Heart right ventricle (tissue), 16 donors: ENCODE measurements around the gene KATNIP. TPM values are rescaled to one million over a fixed set of nuclear protein-coding genes. Genes with fewer than 3 reads are reported as not detected.

Source experiments
- ATAC-seq, 8 donors: fragments of 200-7000 bp; cut with Tn5 transposase; one replicate each; pipeline ENCODE4 v1.9.1; 2020; ENCODE audit warnings: mild to moderate bottlenecking in 8 of 8, moderate library complexity in 8 of 8, moderate number of reproducible peaks in 1 of 8
- DNase-seq, 2 donors: peaks; one replicate each; pipeline ENCODE4 v3.0.0-alpha.2; 2020
- H3K27ac ChIP-seq, 10 donors: fragments of 200-600 bp; sonication (generic) in 2 of 10; one replicate each; pipeline versions ENCODE4 v1.5.0 to v1.8.0; 2020 to 2022; ENCODE audit warnings: mild to moderate bottlenecking in 3 of 10
- H3K27me3 ChIP-seq, 7 donors: fragments of 200-600 bp; one replicate each; pipeline ENCODE4 v1.8.0; 2021 to 2022; ENCODE audit warnings: mild to moderate bottlenecking in 2 of 7
- H3K36me3 ChIP-seq, 9 donors: fragments of 200-600 bp; sonication (generic) in 1 of 9; one replicate each; pipeline versions ENCODE4 v1.5.0 to v1.8.0; 2020 to 2022; ENCODE audit warnings: mild to moderate bottlenecking in 2 of 9
- H3K4me1 ChIP-seq, 9 donors: fragments of 200-600 bp; sonication (generic) in 1 of 9; one replicate each; pipeline versions ENCODE4 v1.5.0 to v1.8.0; 2020 to 2022; ENCODE audit warnings: mild to moderate bottlenecking in 4 of 9
- H3K4me3 ChIP-seq, 10 donors: fragments of 200-600 bp; sonication (generic) in 2 of 10; one replicate each; pipeline versions ENCODE4 v1.5.0 to v1.8.0; 2020 to 2022; ENCODE audit warnings: mild to moderate bottlenecking in 7 of 10, moderate library complexity in 2 of 10
- H3K9me3 ChIP-seq, 11 donors: fragments of 200-600 bp in 10 of 11; sonication (generic) in 2 of 11; one replicate each; pipeline versions ENCODE4 v1.5.0 to v1.8.0; 2013 to 2022; ENCODE audit warnings: mild to moderate bottlenecking in 2 of 11, control low read depth in 1 of 11, moderate library complexity in 1 of 11
- CTCF ChIP-seq, 9 donors: fragments of 200-600 bp; sonication (generic) in 2 of 9; IDR thresholded peaks; one replicate each; pipeline versions ENCODE4 v1.5.0 to v1.8.0; 2021 to 2022; ENCODE audit warnings: antibody characterized with exemption in 9 of 9, mild to moderate bottlenecking in 5 of 9, moderate library complexity in 1 of 9
- WGBS, 2 donors: extraction: QIAGEN DNeasy Blood & Tissue Kit; methylation state at CpG; one replicate each; pipeline ENCODE4 v1.1.7; 2013; ENCODE audit warnings: inconsistent platforms in 1 of 2; 5-methylcytosine and 5-hydroxymethylcytosine counted together
- intact Hi-C, 10 donors: fragments of 100-400 bp; cut with DNase I; formaldehyde crosslinking; loops; one replicate each; pipeline versions ENCODE4 v1.11.1 to v1.14.2; 2022
- polyA plus RNA-seq, 2 donors: library from polyadenylated mRNA; stranded (reverse); fragments of 200-250 nt; gene quantifications; one replicate each; pipeline ENCODE4 v1.2.3, GENCODE V29; 2013
- total RNA-seq, 10 donors: library from RNA; stranded (reverse); fragmentation: NEBNext Ultra II Directional in 3 of 10; extraction: Animal tissue kit (Norgen Biotek cat#: 25700) in 3 of 10; gene quantifications; one replicate each; pipeline versions ENCODE4 v1.2.1 to v1.2.4, GENCODE V29; 2021 to 2023
- donor health status: Arrhythmogenic right ventricular cardiomyopathy.
- donor health status: ischemic (EF 13 %, LVEDD 7.1; RV severe dilation, severe dysfunction).
- donor health status: healthy with polysubstance abuse.
- donor health status: DM: no; HTN: yes; CAD: no.
- donor health status: DM: no; HTN: no; CAD: no.
- donor health status: ischemic (EF 25% LVEDD 6.9; RV normal size, moderate dysfunction).
- donor health status: ischemic (EF 25% LVEDD 5.7; RV mildly dilated, moderate dysfunction).
- donor health status: healthy.
- donor health status: DM: yes; HTN: yes; CAD: no.
- donor health status: Ischemic cardiomyopathy.
- donor health status: ischemic (EF 35%, LVEDD 5.7; RV mildly dilated, moderate dysfunction).
- donor health status: nonischemic (EF 11% LVEDD 7.7; RV severe dilation, severe dysfunction).
- donor health status: DM: yes; HTN: yes; CAD: no.
- donor health status: PGD.
- donor health status: ischemic (EF 29% LVEDD 5.4; RV normal size, mild dysfunction).
- donor health status: nonischemic (EF 23%, LVEDD 6.1; RV moderate dilation, normal function).

KATNIP gene
- total and polyA plus RNA-seq, 12 donors = 5.9 to 25.0 (median 14.3) TPM

GRCh38 chr16:27518226-27518625 is 31.7 kb upstream of the KATNIP start:
- Histone ChIP-seq H3K36me3 (peaks cover 0 to 77% (median 12%) of the 10 kb centered on the region in 9 donors), H3K9me3 (no peaks in the 10 kb centered on the region), H3K27ac (peak overlapping the region in 5 of 10 donors; percentile 45 to 95 (median 91)), H3K27me3 (no peaks in the 10 kb centered on the region), H3K4me3 (no peak overlapping the region), H3K4me1 (peaks cover 8 to 73% (median 34%) of the 10 kb centered on the region in 9 donors)
- 95 to 96% methylated on average over 4 of the region's 4 CpGs for WGBS, 2 donors
- DNase-seq (no peak), ATAC-seq (no peak)
- intact Hi-C loops = no loop called here
- TF ChIP-seq CTCF (IDR thresholded peaks at IDR 0.05) = no peak

GRCh38 chr16:27520982-27521673 is 28.8 kb upstream of the KATNIP start:
- Histone ChIP-seq H3K4me1 (peaks cover 8 to 66% (median 28%) of the 10 kb centered on the region in 9 donors), H3K27ac (peak overlapping the region; percentile 72 to 95 (median 92)), H3K9me3 (peaks cover 0 to 13% (median 0%) of the 10 kb centered on the region in 11 donors), H3K36me3 (peaks cover 0 to 80% (median 34%) of the 10 kb centered on the region in 9 donors), H3K27me3 (no peaks in the 10 kb centered on the region), H3K4me3 (no peak overlapping the region)
- intact Hi-C loops = no loop called here
- ATAC-seq (peak; percentile 89 to 95 (median 93)), DNase-seq (peak; percentile 72 to 88)
- WGBS, 2 donors = 17 to 27% methylated on average over 16 of the region's 16 CpGs
- TF ChIP-seq CTCF (IDR thresholded peaks at IDR 0.05) = no peak

GRCh38 chr16:27522173-27522707 is 27.7 kb upstream of the KATNIP start:
- H3K4me1 ChIP-seq = peaks cover 8 to 61% (median 31%) of the 10 kb centered on the region in 9 donors
- intact Hi-C loops = no loop called here
- H3K27ac ChIP-seq = peak overlapping the region; percentile 72 to 95 (median 92)
- H3K4me3 ChIP-seq = no peak overlapping the region
- peaks cover 0 to 80% (median 44%) of the 10 kb centered on the region in 9 donors for H3K36me3 ChIP-seq
- TF ChIP-seq CTCF (IDR thresholded peaks at IDR 0.05) = no peak
- ATAC-seq (peak; percentile 41 to 78 (median 62)), DNase-seq (peak in 1 of 2 donors; percentile 55)
- WGBS, 2 donors = 44 to 62% methylated on average over 6 of the region's 6 CpGs
- H3K27me3 ChIP-seq = no peaks in the 10 kb centered on the region
- H3K9me3 ChIP-seq = peaks cover 0 to 13% (median 0%) of the 10 kb centered on the region in 11 donors

- Histone ChIP-seq H3K9me3 (peaks cover 0 to 13% (median 0%) of the 10 kb centered on the region in 11 donors), H3K27ac (peak overlapping the region in 7 of 10 donors; percentile 23 to 95 (median 53)), H3K4me1 (peaks cover 0 to 75% (median 25%) of the 10 kb centered on the region in 9 donors), H3K4me3 (no peak overlapping the region), H3K27me3 (no peaks in the 10 kb centered on the region), H3K36me3 (peaks cover 0 to 90% (median 57%) of the 10 kb centered on the region in 9 donors)
- WGBS, 2 donors = 44 to 66% methylated on average over 6 of the region's 6 CpGs
- intact Hi-C loops = no loop called here
- TF ChIP-seq CTCF (IDR thresholded peaks at IDR 0.05) = no peak
- DNase-seq = peak; percentile 55 to 80
- ATAC-seq = peak; percentile 30 to 71 (median 60)
These were observed 23.8 kb upstream of the KATNIP start for GRCh38 chr16:27526180-27526579.
